ENCODE data around the gene PTPN1. TPM values are rescaled to one million over a fixed set of nuclear protein-coding genes. Genes with fewer than 3 reads are reported as not detected.

The PTPN1 gene
- total and polyA plus RNA-seq, 10 donors: 20.5 to 84.9 (median 68.6) TPM

GRCh38 chr20:50464026-50464724 lies 46.0 kb upstream of the PTPN1 start:
- no peak for TF ChIP-seq POLR2A (IDR thresholded peaks at IDR 0.05)
- TF ChIP-seq CTCF (IDR thresholded peaks at IDR 0.05 in 8 of 11, conservative IDR thresholded peaks at IDR 0.05 in 3 of 11): peak; percentile 54 to 92 (median 83)
- TF ChIP-seq POLR2AphosphoS5 (IDR thresholded peaks at IDR 0.05): peak in 1 of 3 donors; percentile 25
- peak overlapping the region in 1 of 8 donors; percentile 30 for H3K4me3 ChIP-seq
- peak overlapping the region in 1 of 8 donors; percentile 11 for H3K27ac ChIP-seq
- DNase-seq: peak; percentile 84
- peaks cover 0 to 27% (median 16%) of the 10 kb centered on the region in 6 donors for H3K4me1 ChIP-seq
- intact Hi-C loops (cut with DNase I; ENCODE audit: low total_unique reads): no loop called here
- H3K27me3 ChIP-seq (replicated peaks in 1 of 7): peaks cover 0 to 10% (median 0%) of the 10 kb centered on the region in 7 donors
- H3K36me3 ChIP-seq: no peaks in the 10 kb centered on the region
- 21 to 27% (median 25%) methylated on average over 21 of the region's 21 CpGs for WGBS, 5 donors
- H3K9me3 ChIP-seq: no peaks in the 10 kb centered on the region

- Histone ChIP-seq H3K4me3 (peak overlapping the region in 1 of 8 donors; percentile 30), H3K9me3 (no peaks in the 10 kb centered on the region), H3K36me3 (no peaks in the 10 kb centered on the region), H3K27ac (peak overlapping the region in 1 of 8 donors; percentile 11), H3K4me1 (peaks cover 0 to 32% (median 19%) of the 10 kb centered on the region in 6 donors), H3K27me3 (replicated peaks in 1 of 7) (peaks cover 0 to 8% (median 0%) of the 10 kb centered on the region in 7 donors)
- intact Hi-C loops (cut with DNase I; ENCODE audit: low total_unique reads): no loop called here
- 76 to 83% (median 77%) methylated on average over 14 of the region's 14 CpGs for WGBS, 5 donors
- no peak for DNase-seq
- TF ChIP-seq POLR2AphosphoS5 (IDR thresholded peaks at IDR 0.05): no peak
- no peak for TF ChIP-seq CTCF (IDR thresholded peaks at IDR 0.05 in 8 of 11, conservative IDR thresholded peaks at IDR 0.05 in 3 of 11)
- no peak for TF ChIP-seq POLR2A (IDR thresholded peaks at IDR 0.05)
Observed at GRCh38 chr20:50464725-50465650, 45.2 kb upstream of the PTPN1 start.

- TF ChIP-seq POLR2AphosphoS5 (IDR thresholded peaks at IDR 0.05) (no peak), POLR2A (IDR thresholded peaks at IDR 0.05) (no peak), CTCF (IDR thresholded peaks at IDR 0.05 in 8 of 11, conservative IDR thresholded peaks at IDR 0.05 in 3 of 11) (no peak)
- Histone ChIP-seq H3K36me3 (no peaks in the 10 kb centered on the region), H3K4me3 (no peak overlapping the region), H3K27me3 (replicated peaks in 1 of 7) (no peaks in the 10 kb centered on the region), H3K4me1 (peaks cover 12 to 40% (median 30%) of the 10 kb centered on the region in 6 donors), H3K27ac (no peak overlapping the region), H3K9me3 (no peaks in the 10 kb centered on the region)
- DNase-seq: no peak
- WGBS, 5 donors: 77 to 85% (median 80%) methylated on average over 6 of the region's 6 CpGs
- intact Hi-C loops (cut with DNase I; ENCODE audit: low total_unique reads): no loop called here
Observed at GRCh38 chr20:50467174-50467573, 43.0 kb upstream of the PTPN1 start.
